WTC11 (cell line): ENCODE data around the gene SETD7.

Source experiments
- ESRRA ChIP-seq: sonication (generic); formaldehyde crosslinking; IDR thresholded peaks from 2 replicates; pipeline ENCODE4 v1.8.1; 2022; ENCODE audit warnings: mild to moderate bottlenecking, missing genetic modification reagents, borderline replicate concordance
- SP1 ChIP-seq: sonication (generic); formaldehyde crosslinking; conservative IDR thresholded peaks from 2 replicates; pipeline ENCODE4 v1.8.1; 2022; ENCODE audit warnings: missing genetic modification reagents
- STAT6 ChIP-seq: sonication (generic); formaldehyde crosslinking; conservative IDR thresholded peaks from 2 replicates; pipeline ENCODE4 v1.8.1; 2023; ENCODE audit warnings: mild to moderate bottlenecking, low read depth, missing genetic modification reagents, moderate library complexity
- TF ChIP-seq, protein P1 (sequence below): fragments of 200-600 bp; IDR thresholded peaks from 2 replicates; pipeline ENCODE4 v1.8.0; 2022; ENCODE audit warnings: antibody characterized with exemption

DNA sequence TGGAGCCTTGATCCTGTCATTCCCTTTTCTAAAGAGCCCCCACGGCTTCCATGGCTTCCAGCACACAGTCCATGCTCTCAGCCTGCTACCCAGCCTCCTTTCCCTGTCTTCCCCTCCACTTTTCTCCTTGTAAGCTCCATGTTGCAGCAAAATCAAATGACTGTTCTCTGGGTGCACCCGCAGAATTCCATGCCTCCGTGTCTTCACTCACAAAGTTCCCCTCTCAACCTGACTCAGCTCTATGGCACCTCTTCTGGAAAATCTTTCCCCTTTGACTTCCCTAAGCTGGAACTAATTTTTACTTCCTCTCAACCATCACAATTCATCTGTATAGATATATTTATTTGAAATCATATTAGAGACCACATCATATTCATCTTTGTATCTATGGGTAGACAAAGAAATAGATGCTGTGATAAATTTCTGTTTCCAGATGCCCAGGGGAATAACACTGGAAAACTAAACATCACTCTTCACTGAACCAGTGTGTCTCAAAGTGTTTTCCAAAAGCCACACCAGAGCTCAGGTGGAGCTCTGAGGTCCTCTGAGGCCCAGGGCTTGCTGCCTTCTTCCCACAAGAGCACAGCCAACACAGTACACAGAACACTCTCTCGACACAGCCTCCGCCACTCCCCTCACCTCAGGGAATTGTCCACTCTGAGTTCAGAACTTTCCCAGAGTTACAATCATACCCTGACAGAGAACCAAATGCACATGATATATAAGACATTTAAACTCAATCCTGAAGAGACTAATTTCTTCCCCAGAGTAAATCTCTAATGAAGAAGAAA lies 3.3 kb downstream of the SETD7 start:
- TF ChIP-seq, protein P1, sequence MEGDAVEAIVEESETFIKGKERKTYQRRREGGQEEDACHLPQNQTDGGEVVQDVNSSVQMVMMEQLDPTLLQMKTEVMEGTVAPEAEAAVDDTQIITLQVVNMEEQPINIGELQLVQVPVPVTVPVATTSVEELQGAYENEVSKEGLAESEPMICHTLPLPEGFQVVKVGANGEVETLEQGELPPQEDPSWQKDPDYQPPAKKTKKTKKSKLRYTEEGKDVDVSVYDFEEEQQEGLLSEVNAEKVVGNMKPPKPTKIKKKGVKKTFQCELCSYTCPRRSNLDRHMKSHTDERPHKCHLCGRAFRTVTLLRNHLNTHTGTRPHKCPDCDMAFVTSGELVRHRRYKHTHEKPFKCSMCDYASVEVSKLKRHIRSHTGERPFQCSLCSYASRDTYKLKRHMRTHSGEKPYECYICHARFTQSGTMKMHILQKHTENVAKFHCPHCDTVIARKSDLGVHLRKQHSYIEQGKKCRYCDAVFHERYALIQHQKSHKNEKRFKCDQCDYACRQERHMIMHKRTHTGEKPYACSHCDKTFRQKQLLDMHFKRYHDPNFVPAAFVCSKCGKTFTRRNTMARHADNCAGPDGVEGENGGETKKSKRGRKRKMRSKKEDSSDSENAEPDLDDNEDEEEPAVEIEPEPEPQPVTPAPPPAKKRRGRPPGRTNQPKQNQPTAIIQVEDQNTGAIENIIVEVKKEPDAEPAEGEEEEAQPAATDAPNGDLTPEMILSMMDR = no peak
- TF ChIP-seq STAT6 (CRISPR knock-in tag) (no peak), ESRRA (CRISPR knock-in tag) (no peak), SP1 (CRISPR knock-in tag) (no peak)
